A549 (cell line): ENCODE measurements around the gene PTMS. TPM values are rescaled to one million over a fixed set of nuclear protein-coding genes. Genes with fewer than 3 reads are reported as not detected.
A peak's percentile ranks its signal among the peaks of the same experiment; 100 is the strongest.

Source experiments
- BHLHE40 ChIP-seq: IDR thresholded peaks from 2 replicates; pipeline ENCODE4 v1.6.1; 2012; ENCODE audit warnings: low read depth, low read length, inconsistent platforms
- CBX2 ChIP-seq: fragments of 200-600 bp; sonication (generic); IDR thresholded peaks from 2 replicates; pipeline ENCODE4 v1.6.1; 2016; ENCODE audit warnings: low read depth, mild to moderate bottlenecking, borderline replicate concordance
- CEBPB ChIP-seq, 2 experiments: fragments of >200 bp in 1 of 2; sonication (Bioruptor Twin) in 1 of 2; formaldehyde crosslinking in 1 of 2; IDR thresholded peaks; 2 replicates each; pipeline ENCODE4 v1.6.1; 2012 to 2016
- CHD2 ChIP-seq: fragments of 150-350 bp; IDR thresholded peaks from 2 replicates; pipeline ENCODE4 v1.6.1; 2014; ENCODE audit warnings: low read length; ENCODE audit not compliant: partially characterized antibody
- CHD4 ChIP-seq: fragments of 200-600 bp; sonication (generic); IDR thresholded peaks from 2 replicates; pipeline ENCODE4 v1.6.1; 2016; ENCODE audit warnings: antibody characterized with exemption, mild to moderate bottlenecking, borderline replicate concordance
- EHMT2 ChIP-seq: fragments of 200-600 bp; sonication (generic); IDR thresholded peaks from 2 replicates; pipeline ENCODE4 v1.6.1; 2016; ENCODE audit warnings: antibody characterized with exemption, low read depth, mild to moderate bottlenecking, moderate library complexity
- ESRRA ChIP-seq: fragments of 150-350 bp; IDR thresholded peaks from 2 replicates; pipeline ENCODE4 v1.6.1; 2014; ENCODE audit warnings: mild to moderate bottlenecking, low read length, borderline replicate concordance
- FOSB ChIP-seq: fragments of 250-450 bp; sonication (Bioruptor Pico); IDR thresholded peaks from 2 replicates; pipeline ENCODE4 v1.5.0; 2020; ENCODE audit warnings: mild to moderate bottlenecking, moderate library complexity
- FOXS1 ChIP-seq: fragments of 250-450 bp; sonication (Bioruptor Pico); IDR thresholded peaks from 2 replicates; pipeline ENCODE4 v1.5.0; 2020; ENCODE audit warnings: mild to moderate bottlenecking, moderate library complexity
- HOXA7 ChIP-seq: fragments of 250-450 bp; sonication (Bioruptor Pico); IDR thresholded peaks from 2 replicates; pipeline ENCODE4 v1.5.0; 2020; ENCODE audit warnings: mild to moderate bottlenecking, moderate library complexity
- HOXB5 ChIP-seq: fragments of 250-450 bp; sonication (Bioruptor Pico); IDR thresholded peaks from 2 replicates; pipeline ENCODE4 v1.5.0; 2020; ENCODE audit warnings: mild to moderate bottlenecking, moderate library complexity
- JUN ChIP-seq, 2 experiments: fragments of >200 bp; sonication (Bioruptor Twin); formaldehyde crosslinking; IDR thresholded peaks; 2 replicates in 1 of 2; 3 replicates in 1 of 2; pipeline ENCODE4 v1.6.1; 2016 to 2017
- JUNB ChIP-seq: fragments of >200 bp; sonication (Bioruptor Twin); formaldehyde crosslinking; IDR thresholded peaks from 2 replicates; pipeline ENCODE4 v1.6.1; 2016
- KDM1A ChIP-seq: fragments of 200-600 bp; sonication (generic); IDR thresholded peaks from 2 replicates; pipeline ENCODE4 v1.6.1; 2016; ENCODE audit warnings: low read depth, mild to moderate bottlenecking
- KDM5A ChIP-seq: fragments of 200-600 bp; sonication (generic); IDR thresholded peaks from 2 replicates; pipeline ENCODE4 v1.6.1; 2016; ENCODE audit warnings: antibody characterized with exemption, mild to moderate bottlenecking
- MYC ChIP-seq: IDR thresholded peaks from 2 replicates; pipeline ENCODE4 v1.6.1; 2012; ENCODE audit warnings: mild to moderate bottlenecking, inconsistent platforms, low read length, improper control_type of control experiment, borderline replicate concordance
- NPAS2 ChIP-seq: fragments of 250-450 bp; sonication (Bioruptor Pico); IDR thresholded peaks from 2 replicates; pipeline ENCODE4 v1.8.0; 2022; ENCODE audit warnings: mild to moderate bottlenecking, moderate library complexity, borderline replicate concordance
- PHF8 ChIP-seq: fragments of 200-600 bp; sonication (generic); IDR thresholded peaks from 2 replicates; pipeline ENCODE4 v1.6.1; 2016; ENCODE audit warnings: low read depth, mild to moderate bottlenecking, antibody characterized with exemption, moderate library complexity, borderline replicate concordance
- POLR2A ChIP-seq: IDR thresholded peaks from 2 replicates; pipeline ENCODE4 v1.6.1; 2012; ENCODE audit warnings: mild to moderate bottlenecking, low read length
- POLR2AphosphoS2 ChIP-seq: conservative IDR thresholded peaks from 2 replicates; pipeline ENCODE4 v1.6.1; 2012; ENCODE audit warnings: low read length, improper control_type of control experiment, inconsistent platforms
- RAD21 ChIP-seq, 2 experiments: fragments of >200 bp in 1 of 2; sonication (Bioruptor Twin) in 1 of 2; formaldehyde crosslinking in 1 of 2; IDR thresholded peaks in 1 of 2; conservative IDR thresholded peaks in 1 of 2; 2 replicates in 1 of 2; 3 replicates in 1 of 2; pipeline ENCODE4 v1.6.1; 2012 to 2018; ENCODE audit warnings: inconsistent platforms in 1 of 2
- RARB ChIP-seq: fragments of 250-450 bp; sonication (Bioruptor Pico); IDR thresholded peaks from 2 replicates; pipeline ENCODE4 v1.8.0; 2021; ENCODE audit warnings: mild to moderate bottlenecking, moderate library complexity
- RCOR1 ChIP-seq: fragments of 150-350 bp; IDR thresholded peaks from 2 replicates; pipeline ENCODE4 v1.6.1; 2014; ENCODE audit warnings: antibody characterized with exemption, low read length, low read depth
- RFX5 ChIP-seq: fragments of 450-650 bp; IDR thresholded peaks from 2 replicates; pipeline ENCODE4 v1.7.1; 2014; ENCODE audit warnings: antibody characterized with exemption, mild to moderate bottlenecking, moderate library complexity
- SMC3 ChIP-seq: fragments of >200 bp; sonication (Bioruptor Twin); formaldehyde crosslinking; IDR thresholded peaks from 3 replicates; pipeline ENCODE4 v1.6.1; 2018; ENCODE audit warnings: inconsistent platforms
- SREBF2 ChIP-seq: fragments of 450-650 bp; IDR thresholded peaks from 2 replicates; pipeline ENCODE4 v1.6.1; 2014; ENCODE audit warnings: mild to moderate bottlenecking, moderate library complexity
- TP53 ChIP-seq: fragments of 250-450 bp; sonication (Bioruptor Pico); IDR thresholded peaks from 2 replicates; pipeline ENCODE4 v1.5.0; 2021; ENCODE audit warnings: mild to moderate bottlenecking, moderate library complexity
- ZFP36 ChIP-seq: fragments of 450-650 bp; IDR thresholded peaks from 2 replicates; pipeline ENCODE4 v1.6.1; 2014; ENCODE audit warnings: borderline replicate concordance; ENCODE audit not compliant: partially characterized antibody
- ZNF302 ChIP-seq: fragments of 250-450 bp; sonication (Bioruptor Pico); IDR thresholded peaks from 2 replicates; pipeline ENCODE4 v1.9.0; 2021; ENCODE audit warnings: inconsistent platforms, mild to moderate bottlenecking, moderate library complexity
- polyA plus RNA-seq, 4 experiments: library from polyadenylated mRNA; depleted of rRNA in 3 of 4; stranded (reverse); fragments of >200 nt; fragmentation: RNase III in 1 of 4; extraction: RNeasy Plus Mini Kit Qiagen cat#74134 plus additional on column Dnase treatment in 1 of 4; gene quantifications; 2 replicates in 3 of 4; 3 replicates in 1 of 4; pipeline ENCODE4 v1.2.3, GENCODE V29; 2011 to 2017
- TF ChIP-seq, protein P1 (sequence below): IDR thresholded peaks from 2 replicates; pipeline ENCODE4 v1.6.1; 2012; ENCODE audit warnings: low read depth, borderline replicate concordance
- TF ChIP-seq, protein P2 (sequence below): IDR thresholded peaks from 2 replicates; pipeline ENCODE4 v1.6.1; 2012
- TF ChIP-seq, protein P3 (sequence below): IDR thresholded peaks from 2 replicates; pipeline ENCODE4 v1.6.1; 2012
- TF ChIP-seq, protein P4 (sequence below): fragments of 250-450 bp; sonication (Bioruptor Pico); IDR thresholded peaks from 2 replicates; pipeline ENCODE4 v1.5.0; 2021; ENCODE audit warnings: mild to moderate bottlenecking, moderate library complexity, borderline replicate concordance
- TF ChIP-seq, protein P5 (sequence below): fragments of 450-650 bp; IDR thresholded peaks from 2 replicates; pipeline ENCODE4 v1.6.1; 2014; ENCODE audit warnings: antibody characterized with exemption
- TF ChIP-seq, protein P6 (sequence below): fragments of >200 bp; sonication (Bioruptor Twin); formaldehyde crosslinking; IDR thresholded peaks from 3 replicates; pipeline ENCODE4 v1.6.1; 2016
- TF ChIP-seq, protein P7 (sequence below): fragments of 150-350 bp; IDR thresholded peaks from 2 replicates; pipeline ENCODE4 v1.6.1; 2014; ENCODE audit warnings: low read depth, mild to moderate bottlenecking, low read length

Gene PTMS
- polyA plus RNA-seq, 2 of the 4 experiments (the other 2 are of a cell fraction), result 391 to 1,195 TPM

DNA sequence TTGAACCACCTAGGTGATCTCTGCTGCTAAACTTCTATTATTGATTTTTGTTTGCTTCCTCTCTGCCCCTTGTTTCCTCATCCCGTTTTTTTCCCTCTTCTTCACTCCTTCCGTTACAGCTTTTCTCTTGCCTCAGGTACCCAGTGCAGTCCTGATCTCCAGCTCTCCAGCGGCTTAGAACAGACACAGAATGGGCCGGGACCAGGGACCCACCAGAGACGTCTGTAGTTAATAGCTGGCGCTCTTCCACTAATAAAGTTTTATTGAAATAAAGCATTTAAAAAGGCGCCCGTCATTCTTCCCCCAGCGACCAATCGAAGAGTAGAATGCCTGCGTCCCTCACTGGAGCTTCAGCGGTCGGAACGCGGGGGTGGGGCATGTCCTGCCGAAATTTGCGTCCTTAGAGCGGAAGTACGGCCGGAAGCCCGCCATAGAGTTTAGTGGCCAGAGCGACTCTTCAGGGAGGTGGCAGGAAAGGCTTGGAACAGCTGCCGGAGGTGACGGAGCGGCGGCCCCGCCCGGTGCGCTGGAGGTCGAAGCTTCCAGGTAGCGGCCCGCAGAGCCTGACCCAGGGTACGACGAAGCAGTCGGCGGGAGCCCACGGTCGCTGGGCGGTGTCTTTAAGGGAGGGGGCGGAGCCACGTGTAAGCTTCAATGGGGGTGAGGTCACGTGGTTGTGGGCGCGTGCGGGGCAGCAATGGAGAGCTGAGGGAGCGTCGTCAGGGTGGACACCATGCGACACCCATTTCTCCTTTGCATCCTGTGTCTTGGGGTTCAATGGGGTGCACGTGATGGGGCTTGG lies 42.4 kb upstream of the PTMS start, which contains the start of gene COPS7A (continued):
- TF ChIP-seq RFX5 (peak; percentile 60; the same call in 1 of the 2 replicates), PHF8 (peak; percentile 47), RARB (CRISPR knock-in tag) (no peak), HOXB5 (CRISPR knock-in tag) (no peak; the same call in 1 of the 2 replicates), FOSB (CRISPR knock-in tag) (no peak), JUN (IDR thresholded peaks at IDR 0.05) (peak; percentile 81 to 86; a peak in 4 of 5 replicates), KDM1A (peak; percentile 53; the same call in 1 of the 2 replicates), MYC (peak; percentile 85; the same call in 1 of the 2 replicates), RAD21 (conservative IDR thresholded peaks at IDR 0.05 in 1 of 2, IDR thresholded peaks at IDR 0.05 in 1 of 2) (no peak), CHD2 (no peak), BHLHE40 (peak; percentile 49; the same call in 1 of the 2 replicates), EHMT2 (no peak), SMC3 (0 out of 3 replicates have a peak, but pooled peaks have one; percentile 24), CBX2 (no peak), TP53 (CRISPR knock-in tag) (0 out of 2 replicates have a peak, but pooled peaks have one; percentile 56), ESRRA (no peak), ZNF302 (peak; percentile 70; the same call in 1 of the 2 replicates), POLR2AphosphoS2 (no peak), CEBPB (IDR thresholded peaks at IDR 0.05) (no peak), NPAS2 (CRISPR knock-in tag) (peak; percentile 71), HOXA7 (no peak), JUNB (no peak), ZFP36 (no peak), POLR2A (peak; percentile 92), SREBF2 (no peak), CHD4 (no peak), FOXS1 (peak; percentile 63; the same call in 1 of the 2 replicates), RCOR1 (no peak), KDM5A (0 out of 2 replicates have a peak, but pooled peaks have one; percentile 30)
- TF ChIP-seq, protein P1, sequence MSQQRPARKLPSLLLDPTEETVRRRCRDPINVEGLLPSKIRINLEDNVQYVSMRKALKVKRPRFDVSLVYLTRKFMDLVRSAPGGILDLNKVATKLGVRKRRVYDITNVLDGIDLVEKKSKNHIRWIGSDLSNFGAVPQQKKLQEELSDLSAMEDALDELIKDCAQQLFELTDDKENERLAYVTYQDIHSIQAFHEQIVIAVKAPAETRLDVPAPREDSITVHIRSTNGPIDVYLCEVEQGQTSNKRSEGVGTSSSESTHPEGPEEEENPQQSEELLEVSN, result peak; percentile 99
- TF ChIP-seq, protein P2, sequence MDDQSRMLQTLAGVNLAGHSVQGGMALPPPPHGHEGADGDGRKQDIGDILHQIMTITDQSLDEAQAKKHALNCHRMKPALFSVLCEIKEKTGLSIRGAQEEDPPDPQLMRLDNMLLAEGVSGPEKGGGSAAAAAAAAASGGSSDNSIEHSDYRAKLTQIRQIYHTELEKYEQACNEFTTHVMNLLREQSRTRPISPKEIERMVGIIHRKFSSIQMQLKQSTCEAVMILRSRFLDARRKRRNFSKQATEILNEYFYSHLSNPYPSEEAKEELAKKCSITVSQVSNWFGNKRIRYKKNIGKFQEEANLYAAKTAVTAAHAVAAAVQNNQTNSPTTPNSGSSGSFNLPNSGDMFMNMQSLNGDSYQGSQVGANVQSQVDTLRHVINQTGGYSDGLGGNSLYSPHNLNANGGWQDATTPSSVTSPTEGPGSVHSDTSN, result peak; percentile 94
- TF ChIP-seq, protein P3, sequence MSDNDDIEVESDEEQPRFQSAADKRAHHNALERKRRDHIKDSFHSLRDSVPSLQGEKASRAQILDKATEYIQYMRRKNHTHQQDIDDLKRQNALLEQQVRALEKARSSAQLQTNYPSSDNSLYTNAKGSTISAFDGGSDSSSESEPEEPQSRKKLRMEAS, result peak; percentile 100
- TF ChIP-seq, protein P4, sequence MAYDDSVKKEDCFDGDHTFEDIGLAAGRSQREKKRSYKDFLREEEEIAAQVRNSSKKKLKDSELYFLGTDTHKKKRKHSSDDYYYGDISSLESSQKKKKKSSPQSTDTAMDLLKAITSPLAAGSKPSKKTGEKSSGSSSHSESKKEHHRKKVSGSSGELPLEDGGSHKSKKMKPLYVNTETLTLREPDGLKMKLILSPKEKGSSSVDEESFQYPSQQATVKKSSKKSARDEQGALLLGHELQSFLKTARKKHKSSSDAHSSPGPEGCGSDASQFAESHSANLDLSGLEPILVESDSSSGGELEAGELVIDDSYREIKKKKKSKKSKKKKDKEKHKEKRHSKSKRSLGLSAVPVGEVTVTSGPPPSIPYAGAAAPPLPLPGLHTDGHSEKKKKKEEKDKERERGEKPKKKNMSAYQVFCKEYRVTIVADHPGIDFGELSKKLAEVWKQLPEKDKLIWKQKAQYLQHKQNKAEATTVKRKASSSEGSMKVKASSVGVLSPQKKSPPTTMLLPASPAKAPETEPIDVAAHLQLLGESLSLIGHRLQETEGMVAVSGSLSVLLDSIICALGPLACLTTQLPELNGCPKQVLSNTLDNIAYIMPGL (CRISPR knock-in tag), result no peak
- TF ChIP-seq, protein P5, sequence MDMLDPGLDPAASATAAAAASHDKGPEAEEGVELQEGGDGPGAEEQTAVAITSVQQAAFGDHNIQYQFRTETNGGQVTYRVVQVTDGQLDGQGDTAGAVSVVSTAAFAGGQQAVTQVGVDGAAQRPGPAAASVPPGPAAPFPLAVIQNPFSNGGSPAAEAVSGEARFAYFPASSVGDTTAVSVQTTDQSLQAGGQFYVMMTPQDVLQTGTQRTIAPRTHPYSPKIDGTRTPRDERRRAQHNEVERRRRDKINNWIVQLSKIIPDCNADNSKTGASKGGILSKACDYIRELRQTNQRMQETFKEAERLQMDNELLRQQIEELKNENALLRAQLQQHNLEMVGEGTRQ, result peak; percentile 98
- TF ChIP-seq, protein P6, sequence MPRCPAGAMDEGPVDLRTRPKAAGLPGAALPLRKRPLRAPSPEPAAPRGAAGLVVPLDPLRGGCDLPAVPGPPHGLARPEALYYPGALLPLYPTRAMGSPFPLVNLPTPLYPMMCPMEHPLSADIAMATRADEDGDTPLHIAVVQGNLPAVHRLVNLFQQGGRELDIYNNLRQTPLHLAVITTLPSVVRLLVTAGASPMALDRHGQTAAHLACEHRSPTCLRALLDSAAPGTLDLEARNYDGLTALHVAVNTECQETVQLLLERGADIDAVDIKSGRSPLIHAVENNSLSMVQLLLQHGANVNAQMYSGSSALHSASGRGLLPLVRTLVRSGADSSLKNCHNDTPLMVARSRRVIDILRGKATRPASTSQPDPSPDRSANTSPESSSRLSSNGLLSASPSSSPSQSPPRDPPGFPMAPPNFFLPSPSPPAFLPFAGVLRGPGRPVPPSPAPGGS, result peak; percentile 46; the same call in 2 of the 3 replicates
- TF ChIP-seq, protein P7, sequence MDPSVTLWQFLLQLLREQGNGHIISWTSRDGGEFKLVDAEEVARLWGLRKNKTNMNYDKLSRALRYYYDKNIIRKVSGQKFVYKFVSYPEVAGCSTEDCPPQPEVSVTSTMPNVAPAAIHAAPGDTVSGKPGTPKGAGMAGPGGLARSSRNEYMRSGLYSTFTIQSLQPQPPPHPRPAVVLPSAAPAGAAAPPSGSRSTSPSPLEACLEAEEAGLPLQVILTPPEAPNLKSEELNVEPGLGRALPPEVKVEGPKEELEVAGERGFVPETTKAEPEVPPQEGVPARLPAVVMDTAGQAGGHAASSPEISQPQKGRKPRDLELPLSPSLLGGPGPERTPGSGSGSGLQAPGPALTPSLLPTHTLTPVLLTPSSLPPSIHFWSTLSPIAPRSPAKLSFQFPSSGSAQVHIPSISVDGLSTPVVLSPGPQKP, result no peak
